Small intestine (tissue), 7 donors: Measurements from ENCODE around the gene GDAP2. TPM values are rescaled to one million over a fixed set of nuclear protein-coding genes. Genes with fewer than 3 reads are reported as not detected.

Experiments
- DNase-seq, 2 donors: peaks; one replicate each; pipeline versions ENCODE4 v3.0.0 to v3.0.0-alpha.2; 2013
- FAIRE-seq: peaks from 2 replicates; lab custom pipeline; 2012; peaks lifted over from hg19 to GRCh38; lab: Jason Lieb, UNC
- H3K27ac ChIP-seq, 3 donors: one replicate each; pipeline ENCODE4 v1.5.1; 2013; ENCODE audit warnings: low read length in 2 of 3, mild to moderate bottlenecking in 2 of 3, control low read depth in 1 of 3, inconsistent platforms in 1 of 3, low read depth in 1 of 3, moderate library complexity in 1 of 3
- H3K27me3 ChIP-seq, 3 donors: one replicate each; pipeline ENCODE4 v1.6.1; 2013; ENCODE audit warnings: low read length in 3 of 3, inconsistent platforms in 1 of 3; ENCODE audit not compliant: control insufficient read depth in 3 of 3, insufficient read depth in 3 of 3
- H3K36me3 ChIP-seq, 3 donors: one replicate each; pipeline ENCODE4 v1.6.1; 2013; ENCODE audit warnings: low read length in 3 of 3, inconsistent platforms in 1 of 3, low read depth in 1 of 3, mild to moderate bottlenecking in 1 of 3, moderate library complexity in 1 of 3; ENCODE audit not compliant: control insufficient read depth in 3 of 3, insufficient read depth in 2 of 3
- H3K4me1 ChIP-seq, 3 donors: one replicate each; pipeline ENCODE4 v1.6.1; 2013; ENCODE audit warnings: low read length in 2 of 3, inconsistent platforms in 1 of 3, low read depth in 1 of 3, mild to moderate bottlenecking in 1 of 3, moderate library complexity in 1 of 3; ENCODE audit not compliant: control insufficient read depth in 3 of 3, insufficient read depth in 2 of 3
- H3K4me3 ChIP-seq, 3 donors: one replicate each; pipeline ENCODE4 v1.5.1; 2013; ENCODE audit warnings: low read length in 3 of 3, control low read depth in 1 of 3, inconsistent platforms in 1 of 3, low read depth in 1 of 3, mild to moderate bottlenecking in 1 of 3, moderate library complexity in 1 of 3
- H3K9me3 ChIP-seq, 2 donors: one replicate each; pipeline ENCODE4 v1.6.1; 2013; ENCODE audit warnings: low read depth in 1 of 2, low read length in 1 of 2; ENCODE audit not compliant: control insufficient read depth in 2 of 2, insufficient read depth in 1 of 2
- WGBS, 3 donors: extraction: QIAGEN DNeasy Blood & Tissue Kit; methylation state at CpG; one replicate each; pipeline ENCODE4 v1.1.7; 2013; 5-methylcytosine and 5-hydroxymethylcytosine counted together
- polyA plus RNA-seq, 4 donors: library from polyadenylated mRNA; stranded (reverse) in 3 of 4; unstranded in 1 of 4; fragments of 200-250 nt in 3 of 4; fragments of 120-200 nt in 1 of 4; gene quantifications; one replicate each; pipeline versions ENCODE4 v1.2.1 to v1.2.3, GENCODE V29; 2013
- donor health status: healthy with polysubstance abuse.
- donor health status: control.
- donor health status: control.
- donor health status: Bipolar disorder and iron deficiency.
- donor health status: healthy.

GDAP2 gene
- polyA plus RNA-seq, 4 donors: 4.6 to 16.8 (median 7.8) TPM

GRCh38 chr1:117842408-117843170 lies 86.8 kb downstream of the GDAP2 start:
- Histone ChIP-seq H3K9me3 (peaks cover 0 to 5% of the 10 kb centered on the region in 2 donors), H3K27me3 (no peaks in the 10 kb centered on the region), H3K4me3 (no peak overlapping the region), H3K36me3 (no peaks in the 10 kb centered on the region), H3K27ac (no peak overlapping the region), H3K4me1 (no peaks in the 10 kb centered on the region)
- WGBS, 3 donors: 67 to 77% (median 74%) methylated on average over 3 of the region's 3 CpGs
- peak in 1 of 2 donors; percentile 2 for DNase-seq
- FAIRE-seq: no peak

GRCh38 chr1:117841117-117841650 lies 88.2 kb downstream of the GDAP2 start:
- no peak for DNase-seq
- no peak for FAIRE-seq
- 90 to 94% (median 93%) methylated on average over 3 of the region's 3 CpGs for WGBS, 3 donors
- Histone ChIP-seq H3K36me3 (no peaks in the 10 kb centered on the region), H3K27ac (no peak overlapping the region), H3K9me3 (peaks cover 0 to 5% of the 10 kb centered on the region in 2 donors), H3K27me3 (no peaks in the 10 kb centered on the region), H3K4me1 (no peaks in the 10 kb centered on the region), H3K4me3 (no peak overlapping the region)

GRCh38 chr1:117838911-117839310 lies 90.5 kb downstream of the GDAP2 start:
- Histone ChIP-seq H3K27me3 (no peaks in the 10 kb centered on the region), H3K9me3 (no peaks in the 10 kb centered on the region), H3K27ac (no peak overlapping the region), H3K4me3 (no peak overlapping the region), H3K4me1 (no peaks in the 10 kb centered on the region), H3K36me3 (no peaks in the 10 kb centered on the region)
- WGBS, 3 donors: 97 to 99% (median 97%) methylated on average over 3 of the region's 3 CpGs
- DNase-seq: no peak
- no peak for FAIRE-seq

- no peak overlapping the region for H3K27ac ChIP-seq
- H3K36me3 ChIP-seq: no peaks in the 10 kb centered on the region
- no peaks in the 10 kb centered on the region for H3K9me3 ChIP-seq
- 92 to 98% (median 94%) methylated on average over 1 of the region's 1 CpG for WGBS, 3 donors
- H3K4me1 ChIP-seq: no peaks in the 10 kb centered on the region
- H3K4me3 ChIP-seq: no peak overlapping the region
- H3K27me3 ChIP-seq: no peaks in the 10 kb centered on the region
- FAIRE-seq (no peak), DNase-seq (no peak)
These were observed 93.4 kb downstream of the GDAP2 start for GRCh38 chr1:117836069-117836468.

- no peak for DNase-seq
- H3K36me3 ChIP-seq: no peaks in the 10 kb centered on the region
- 79 to 89% (median 83%) methylated on average over 4 of the region's 4 CpGs for WGBS, 3 donors
- H3K4me1 ChIP-seq: no peaks in the 10 kb centered on the region
- FAIRE-seq: no peak
- no peak overlapping the region for H3K4me3 ChIP-seq
- H3K27ac ChIP-seq: no peak overlapping the region
- H3K27me3 ChIP-seq: no peaks in the 10 kb centered on the region
- H3K9me3 ChIP-seq: no peaks in the 10 kb centered on the region
These were observed 95.0 kb downstream of the GDAP2 start for GRCh38 chr1:117834416-117834815.

GRCh38 chr1:117832453-117832852 lies 97.0 kb downstream of the GDAP2 start:
- Histone ChIP-seq H3K27me3 (no peaks in the 10 kb centered on the region), H3K4me3 (no peak overlapping the region), H3K4me1 (no peaks in the 10 kb centered on the region), H3K27ac (no peak overlapping the region), H3K36me3 (no peaks in the 10 kb centered on the region), H3K9me3 (no peaks in the 10 kb centered on the region)
- no peak for FAIRE-seq
- DNase-seq: no peak

- peaks cover 0 to 3% (median 0%) of the 10 kb centered on the region in 3 donors for H3K27me3 ChIP-seq
- FAIRE-seq: no peak
- H3K4me1 ChIP-seq: no peaks in the 10 kb centered on the region
- H3K4me3 ChIP-seq: no peak overlapping the region
- WGBS, 3 donors: 71 to 93% (median 89%) methylated on average over 4 of the region's 4 CpGs
- H3K27ac ChIP-seq: no peak overlapping the region
- no peaks in the 10 kb centered on the region for H3K36me3 ChIP-seq
- H3K9me3 ChIP-seq: no peaks in the 10 kb centered on the region
- no peak for DNase-seq
These were observed 99.2 kb downstream of the GDAP2 start for GRCh38 chr1:117830222-117830621.

GRCh38 chr1:117828201-117828600 lies 101.2 kb downstream of the GDAP2 start:
- Histone ChIP-seq H3K9me3 (no peaks in the 10 kb centered on the region), H3K27me3 (peaks cover 0 to 3% (median 0%) of the 10 kb centered on the region in 3 donors), H3K4me3 (no peak overlapping the region), H3K4me1 (no peaks in the 10 kb centered on the region), H3K36me3 (no peaks in the 10 kb centered on the region), H3K27ac (no peak overlapping the region)
- peak in 1 of 2 donors; percentile 6 for DNase-seq
- WGBS, 3 donors: 66 to 92% (median 85%) methylated on average over 4 of the region's 4 CpGs
- FAIRE-seq: no peak
